ENCODE results near the gene ARID1A. TPM values are rescaled to one million over a fixed set of nuclear protein-coding genes. Genes with fewer than 3 reads are reported as not detected.

Gene ARID1A
- total and polyA plus RNA-seq, 2 donors (not counting 3 experiments of a cell fraction or from before 2014, with no cell fraction given): 36.9 to 77.2 TPM

GRCh38 chr1:26785611-26786436 lies 90.0 kb downstream of the ARID1A start:
- no peak for TF ChIP-seq POLR2A (IDR thresholded peaks at IDR 0.05; ENCODE audit: low read depth, low read length)
- TF ChIP-seq POLR2AphosphoS5 (IDR thresholded peaks at IDR 0.05; ENCODE audit: insufficient read depth, low read depth, low read length): peak; percentile 39
- H2AFZ ChIP-seq (ENCODE audit: low read depth, low read length): no peak overlapping the region
- POLR2A ChIA-PET: interaction anchor here (1.1 kb wide), 1 partner anchor 93 kb away, joined by 4 read pairs; no protein-coding TSS in a partner anchor
- H3K4me1 ChIP-seq (ENCODE audit: control insufficient read depth, extremely low read depth, insufficient read depth, low read length): peaks cover 48% of the 10 kb centered on the region
- H3K36me3 ChIP-seq (ENCODE audit: control insufficient read depth in 2 of 2, extremely low read depth in 1 of 2, insufficient read depth in 2 of 2, low read length in 2 of 2): peaks cover 1 to 3% of the 10 kb centered on the region in 2 experiments
- H3K27me3 ChIP-seq (ENCODE audit: control insufficient read depth in 2 of 2, insufficient read depth in 2 of 2, low read length in 2 of 2): no peaks in the 10 kb centered on the region
- peak overlapping the region; percentile 85 for H3K9ac ChIP-seq (replicated peaks; ENCODE audit: extremely low read depth, insufficient read depth, low read length)
- no peaks in the 10 kb centered on the region for H4K20me1 ChIP-seq (replicated peaks; ENCODE audit: control insufficient read depth, extremely low read depth, insufficient read depth, low read length)
- BruUV-seq (replicated peaks): no TSS peak
- dilution Hi-C loops (cut with MboI; ENCODE audit: extremely low pct_ligation_motif_present, low sequenced_read_pairs) (loop anchor here (5.0 kb wide), 1 partner anchor 84 kb away; no protein-coding TSS in a partner anchor), intact Hi-C loops (cut with micrococcal nuclease) (loop anchor here (1.0 kb wide), 2 partner anchors 18 to 42 kb away; no protein-coding TSS in a partner anchor)
- peak; percentile 76 for DNase-seq (ENCODE audit: low read depth, low spot score)
- H3K9me1 ChIP-seq (replicated peaks; ENCODE audit: control insufficient read depth, extremely low read depth, insufficient read depth, low read length): no peaks in the 10 kb centered on the region
- peak overlapping the region; percentile 84 for H3K4me2 ChIP-seq (ENCODE audit: insufficient read depth, low read length)
- no peaks in the 10 kb centered on the region for H3K79me2 ChIP-seq (ENCODE audit: control insufficient read depth, insufficient read depth, low read length)
- peak overlapping the region in 1 of 3 experiments; percentile 37 for H3K4me3 ChIP-seq (replicated peaks in 1 of 3; ENCODE audit: insufficient read depth in 1 of 3, low read depth in 1 of 3, low read length in 3 of 3)
- H3K9me3 ChIP-seq (replicated peaks; ENCODE audit: control insufficient read depth, insufficient read depth, low read length): no peaks in the 10 kb centered on the region
- peak; percentile 90 for FAIRE-seq
- CTCF ChIA-PET: interaction anchor here (0.9 to 9.4 kb wide), 11 partner anchors 14 to 182 kb away, joined by 3 to 428 read pairs (median 3); no protein-coding TSS in a partner anchor
- peak overlapping the region; percentile 69 for H3K27ac ChIP-seq (ENCODE audit: insufficient read depth, low read depth, low read length)

DNA sequence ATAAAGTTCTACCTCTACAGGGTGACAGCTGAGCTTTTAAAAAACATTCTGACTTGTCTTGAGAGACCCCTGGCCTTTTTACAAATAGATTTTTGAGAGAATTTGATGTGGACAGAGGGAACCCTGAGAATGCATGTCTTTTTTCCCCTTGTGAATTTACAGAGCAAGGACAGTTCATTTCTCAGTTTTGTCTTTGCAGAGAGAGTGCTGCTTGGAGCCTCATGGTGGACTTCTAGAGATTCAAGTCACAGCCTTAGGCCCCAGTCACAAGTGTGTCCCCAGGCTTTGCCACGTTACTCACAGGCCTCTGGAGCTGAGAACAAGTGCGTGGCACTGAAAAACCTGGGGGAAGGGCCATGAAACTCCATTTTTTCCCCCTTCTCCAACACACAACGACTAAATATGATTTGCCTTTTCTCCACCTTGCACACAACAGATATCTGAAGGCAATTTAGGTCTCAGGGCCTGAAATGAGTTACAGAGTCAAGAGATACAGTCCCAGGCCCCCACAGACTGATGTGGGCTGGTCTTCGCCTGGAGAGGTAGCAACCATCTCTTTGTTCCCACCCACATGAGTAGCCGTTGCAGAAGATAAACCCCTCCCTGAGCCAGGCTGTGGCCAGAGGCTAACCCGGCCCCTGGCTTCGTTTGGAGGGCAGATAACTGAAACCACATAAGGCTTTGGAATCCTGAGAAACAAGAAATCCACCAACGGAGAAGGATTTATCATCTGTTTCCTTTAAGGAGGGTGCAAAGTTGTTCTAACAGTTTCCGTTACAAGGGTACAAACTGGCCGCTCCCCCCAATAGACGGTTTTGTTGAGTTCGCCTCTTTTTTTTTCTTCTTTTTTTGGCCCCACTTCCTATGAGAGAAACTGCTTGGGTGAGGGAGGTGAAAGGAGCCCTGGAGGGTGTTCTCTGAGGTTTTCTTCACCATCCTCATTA lies 90.9 kb downstream of the ARID1A start:
- H3K4me3 ChIP-seq (replicated peaks in 1 of 3; ENCODE audit: insufficient read depth in 1 of 3, low read depth in 1 of 3, low read length in 3 of 3): peak overlapping the region; percentile 51 to 76 (median 52)
- FAIRE-seq (peak; percentile 72), DNase-seq (ENCODE audit: low read depth, low spot score) (peak; percentile 72)
- H3K27me3 ChIP-seq (ENCODE audit: control insufficient read depth in 2 of 2, insufficient read depth in 2 of 2, low read length in 2 of 2): no peaks in the 10 kb centered on the region
- peak overlapping the region; percentile 84 for H3K4me2 ChIP-seq (ENCODE audit: insufficient read depth, low read length)
- H3K27ac ChIP-seq (ENCODE audit: insufficient read depth, low read depth, low read length): peak overlapping the region; percentile 69
- dilution Hi-C loops (cut with MboI; ENCODE audit: extremely low pct_ligation_motif_present, low sequenced_read_pairs): loop anchor here (5.0 kb wide), 1 partner anchor 84 kb away; no protein-coding TSS in a partner anchor
- no peaks in the 10 kb centered on the region for H3K9me3 ChIP-seq (replicated peaks; ENCODE audit: control insufficient read depth, insufficient read depth, low read length)
- H2AFZ ChIP-seq (ENCODE audit: low read depth, low read length): no peak overlapping the region
- no peaks in the 10 kb centered on the region for H4K20me1 ChIP-seq (replicated peaks; ENCODE audit: control insufficient read depth, extremely low read depth, insufficient read depth, low read length)
- H3K4me1 ChIP-seq (ENCODE audit: control insufficient read depth, extremely low read depth, insufficient read depth, low read length): peaks cover 48% of the 10 kb centered on the region
- no peaks in the 10 kb centered on the region for H3K9me1 ChIP-seq (replicated peaks; ENCODE audit: control insufficient read depth, extremely low read depth, insufficient read depth, low read length)
- peaks cover 1 to 3% of the 10 kb centered on the region in 2 experiments for H3K36me3 ChIP-seq (ENCODE audit: control insufficient read depth in 2 of 2, extremely low read depth in 1 of 2, insufficient read depth in 2 of 2, low read length in 2 of 2)
- intact Hi-C loops (cut with micrococcal nuclease): loop anchor here (1.0 kb wide), 2 partner anchors 18 to 42 kb away; no protein-coding TSS in a partner anchor
- no TSS peak for BruUV-seq (replicated peaks)
- H3K9ac ChIP-seq (replicated peaks; ENCODE audit: extremely low read depth, insufficient read depth, low read length): peak overlapping the region; percentile 85
- TF ChIP-seq POLR2A (IDR thresholded peaks at IDR 0.05; ENCODE audit: low read depth, low read length) (peak; percentile 77), EZH2 (IDR thresholded peaks at IDR 0.05; ENCODE audit: borderline replicate concordance, low read depth, low read length, severe bottlenecking) (no peak), POLR2AphosphoS5 (IDR thresholded peaks at IDR 0.05; ENCODE audit: insufficient read depth, low read depth, low read length) (peak; percentile 55)
- ChIA-PET CTCF (interaction anchor here (0.9 to 9.4 kb wide), 13 partner anchors 13 to 182 kb away, joined by 3 to 428 read pairs (median 4); partner anchors contain the start of gene ARID1A), POLR2A (interaction anchor here (1.1 kb wide), 1 partner anchor 94 kb away, joined by 4 read pairs; no protein-coding TSS in a partner anchor)
- no peaks in the 10 kb centered on the region for H3K79me2 ChIP-seq (ENCODE audit: control insufficient read depth, insufficient read depth, low read length)
